ENCODE data around the gene PLIN5.

The PLIN5 gene

GRCh38 chr19:4517451-4518057 is 17.5 kb downstream of the PLIN5 start:
- H3K4me3 ChIP-seq (ENCODE audit: low read length): no peak overlapping the region
- no peak for DNase-seq (ENCODE audit: low read depth)
- TF ChIP-seq CTCF (conservative IDR thresholded peaks at IDR 0.05; ENCODE audit: low read depth, low read length): no peak

- TF ChIP-seq CTCF (conservative IDR thresholded peaks at IDR 0.05; ENCODE audit: low read depth, low read length): no peak
- DNase-seq (ENCODE audit: low read depth): no peak
- H3K4me3 ChIP-seq (ENCODE audit: low read length): no peak overlapping the region
These were observed 18.1 kb downstream of the PLIN5 start for GRCh38 chr19:4516939-4517300.

- TF ChIP-seq CTCF (conservative IDR thresholded peaks at IDR 0.05; ENCODE audit: low read depth, low read length): no peak
- H3K4me3 ChIP-seq (ENCODE audit: low read length): no peak overlapping the region
- DNase-seq (ENCODE audit: low read depth): no peak
These were observed 18.7 kb downstream of the PLIN5 start for GRCh38 chr19:4516199-4516938.

- TF ChIP-seq CTCF (conservative IDR thresholded peaks at IDR 0.05; ENCODE audit: low read depth, low read length): no peak
- DNase-seq (ENCODE audit: low read depth): no peak
- no peak overlapping the region for H3K4me3 ChIP-seq (ENCODE audit: low read length)
These were observed 19.3 kb downstream of the PLIN5 start for GRCh38 chr19:4515732-4516131.

GRCh38 chr19:4513248-4513647 is 21.8 kb downstream of the PLIN5 start:
- no peak for TF ChIP-seq CTCF (conservative IDR thresholded peaks at IDR 0.05; ENCODE audit: low read depth, low read length)
- no peak for DNase-seq (ENCODE audit: low read depth)
- no peak overlapping the region for H3K4me3 ChIP-seq (ENCODE audit: low read length)

GRCh38 chr19:4512070-4512469 is 23.0 kb downstream of the PLIN5 start:
- no peak overlapping the region for H3K4me3 ChIP-seq (ENCODE audit: low read length)
- DNase-seq (ENCODE audit: low read depth): no peak
- TF ChIP-seq CTCF (conservative IDR thresholded peaks at IDR 0.05; ENCODE audit: low read depth, low read length): no peak

Data from retinal pigment epithelial cell (primary cell).